HK-2 (cell line): ENCODE results near the gene CHAC2.
"Not testable (repeated sequence)": the region's sequence is repeated elsewhere in the genome, so short reads cannot be mapped to it uniquely, and the experiment has no call there.

Experiments
- DNase-seq: peaks from one replicate; pipeline ENCODE4 v3.0.0-alpha.2; 2018; ENCODE audit not compliant: unreplicated experiment

Gene CHAC2

GRCh38 chr2:53767405-53768241, at the start of gene CHAC2:
Gene CHAC2, plus strand, starts transcription at chr2:53767804. Its CDS starts 83 bp downstream, at chr2:53767887.
- DNase-seq, result peak; percentile 84

DNA sequence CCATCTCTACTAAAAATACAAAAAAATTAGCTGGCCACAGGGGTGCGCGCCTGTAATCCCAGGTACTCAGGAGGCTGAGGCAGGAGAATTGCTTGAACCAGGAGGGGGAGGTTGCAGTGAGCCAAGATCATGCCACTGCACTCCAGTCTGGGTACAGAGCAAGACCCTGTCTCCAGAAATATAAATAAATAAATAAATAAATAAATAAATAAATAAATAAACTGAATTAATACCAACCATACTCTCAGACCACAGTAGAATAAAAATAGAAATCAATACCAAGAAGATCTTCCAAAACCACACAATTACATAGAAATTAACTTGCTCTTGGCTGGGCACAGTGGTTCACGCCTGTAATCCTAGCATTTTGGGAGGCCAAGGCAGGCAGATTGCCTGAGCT, 46.7 kb upstream of the CHAC2 start:
- not testable (repeated sequence) for DNase-seq

DNA sequence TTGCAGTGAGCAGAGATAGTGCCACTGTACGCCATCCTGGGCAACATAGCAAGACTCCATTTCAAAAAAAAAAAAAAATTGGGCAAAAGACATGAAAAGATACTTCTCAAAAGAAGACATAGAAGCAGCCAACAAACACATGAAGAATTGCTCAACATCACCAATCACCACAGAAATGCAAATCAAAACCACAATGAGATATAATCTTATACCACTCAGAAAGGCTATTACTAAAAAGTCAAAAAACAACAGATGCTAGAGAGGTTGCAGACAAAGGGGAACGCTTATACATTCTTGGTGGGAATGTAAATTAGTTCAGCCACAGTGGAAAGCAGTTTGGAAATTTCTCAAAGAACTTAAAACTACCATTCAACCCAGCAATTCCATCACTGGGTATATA, 43.1 kb upstream of the CHAC2 start:
- DNase-seq, result no peak

DNA sequence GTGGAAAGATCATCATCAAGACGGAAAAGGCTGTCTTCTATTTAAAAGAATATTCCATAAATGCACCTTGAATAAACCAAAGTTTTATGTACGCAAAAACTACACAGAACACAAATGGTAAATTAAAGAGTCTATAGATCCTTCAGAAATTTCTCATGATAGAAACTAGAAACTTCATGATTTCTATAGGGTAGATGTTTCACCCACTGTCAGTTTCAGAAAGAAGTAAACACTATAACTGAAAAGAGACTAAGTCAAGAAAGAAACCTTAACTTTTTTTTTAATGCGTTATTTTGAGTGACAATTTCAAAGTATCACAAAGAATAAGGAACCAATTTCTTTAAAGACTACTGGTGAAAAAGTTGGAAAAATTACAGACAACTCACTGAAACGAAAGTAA, 41.9 kb upstream of the CHAC2 start:
- no peak for DNase-seq

GRCh38 chr2:53727921-53728320, 39.7 kb upstream of the CHAC2 start:
- no peak for DNase-seq

- no peak for DNase-seq
These were observed 38.4 kb upstream of the CHAC2 start for GRCh38 chr2:53729143-53729762.

- no peak for DNase-seq
These were observed 30.5 kb upstream of the CHAC2 start for GRCh38 chr2:53737091-53737490.

DNA sequence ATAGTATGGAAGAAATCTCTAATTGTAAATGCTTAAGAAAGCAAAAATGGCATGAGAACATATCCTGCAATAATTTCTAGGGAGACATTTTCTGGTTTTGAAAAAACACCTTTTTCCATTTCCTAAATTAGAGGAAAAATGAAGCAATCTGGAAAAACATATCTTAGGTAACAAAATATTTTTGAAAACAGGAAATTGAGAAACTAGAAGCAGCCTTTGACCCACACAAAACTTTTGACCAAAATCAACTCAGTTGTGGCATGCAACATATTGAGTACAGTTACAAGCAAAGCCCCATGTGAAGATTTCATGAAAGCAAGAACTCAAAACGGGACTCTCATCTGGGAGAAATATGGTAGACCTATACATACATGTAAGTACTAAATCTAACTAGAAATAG, 28.6 kb upstream of the CHAC2 start:
- DNase-seq, result no peak

GRCh38 chr2:53740170-53740569, 27.4 kb upstream of the CHAC2 start:
- no peak for DNase-seq

DNA sequence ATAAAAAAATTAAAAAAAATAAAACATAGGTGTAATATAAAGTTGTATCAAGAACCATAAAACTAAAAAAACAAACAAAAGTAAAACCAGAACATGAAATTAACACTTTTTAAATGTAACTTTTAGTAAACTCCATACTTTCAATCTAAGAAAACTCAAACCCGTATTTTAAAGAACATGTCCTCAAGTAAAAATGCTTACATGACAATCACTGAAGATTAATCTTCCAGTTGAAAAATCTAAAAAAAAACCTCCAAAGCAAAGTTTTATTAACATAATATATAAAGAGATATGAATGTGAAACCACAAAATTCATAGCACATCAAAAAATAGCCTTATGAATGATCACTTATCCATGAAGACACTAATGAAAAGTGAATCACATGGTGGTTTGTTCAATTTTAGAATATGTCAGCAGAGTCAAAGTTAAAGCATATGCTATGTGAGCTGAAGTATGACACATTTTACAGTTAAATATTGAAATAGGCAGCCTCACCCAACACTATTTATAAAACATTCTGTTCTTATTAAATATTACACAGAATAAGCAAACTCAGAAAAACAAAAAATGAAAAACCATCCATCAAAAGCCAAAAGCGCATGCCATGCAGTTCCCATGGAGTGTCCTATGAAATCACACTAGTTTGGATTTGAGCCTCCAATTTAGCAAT, 23.1 kb upstream of the CHAC2 start:
- no peak for DNase-seq

DNA sequence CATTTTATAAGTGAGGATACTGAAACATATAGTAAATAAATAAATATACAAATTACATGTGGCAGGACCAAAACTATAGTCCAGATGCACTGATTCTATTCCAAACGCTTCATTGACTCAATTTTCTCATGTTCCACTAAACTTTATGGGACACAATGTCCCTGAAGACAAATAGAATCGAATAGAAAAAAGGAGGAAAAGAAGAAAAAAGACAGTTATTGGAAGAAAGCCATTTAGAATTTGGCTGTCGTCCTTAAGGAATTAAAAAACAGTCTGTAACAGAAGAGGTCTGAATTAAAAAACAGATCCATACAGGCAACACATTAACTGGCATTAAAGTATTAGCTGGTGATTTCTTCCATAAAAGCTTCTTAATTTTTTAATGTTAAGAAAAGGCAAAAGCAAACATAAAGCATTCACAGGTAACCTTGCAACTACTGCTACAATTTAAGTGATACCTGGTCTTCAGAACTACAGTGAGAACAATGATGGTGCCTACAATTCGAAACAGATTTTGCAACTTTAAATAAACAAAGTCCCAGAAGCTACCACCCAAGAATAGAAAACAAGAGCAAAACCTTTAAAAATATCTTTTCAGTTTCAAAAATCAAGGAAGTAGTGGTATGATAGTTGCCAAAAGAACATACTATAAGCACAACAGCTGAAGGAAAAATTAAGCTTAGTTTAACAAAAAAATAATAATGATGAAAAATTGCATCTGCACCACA, 17.4 kb upstream of the CHAC2 start:
- no peak for DNase-seq

- no peak for DNase-seq
These were observed 15.9 kb upstream of the CHAC2 start for GRCh38 chr2:53751728-53752127.

GRCh38 chr2:53752385-53752784, 15.2 kb upstream of the CHAC2 start:
- no peak for DNase-seq

DNA sequence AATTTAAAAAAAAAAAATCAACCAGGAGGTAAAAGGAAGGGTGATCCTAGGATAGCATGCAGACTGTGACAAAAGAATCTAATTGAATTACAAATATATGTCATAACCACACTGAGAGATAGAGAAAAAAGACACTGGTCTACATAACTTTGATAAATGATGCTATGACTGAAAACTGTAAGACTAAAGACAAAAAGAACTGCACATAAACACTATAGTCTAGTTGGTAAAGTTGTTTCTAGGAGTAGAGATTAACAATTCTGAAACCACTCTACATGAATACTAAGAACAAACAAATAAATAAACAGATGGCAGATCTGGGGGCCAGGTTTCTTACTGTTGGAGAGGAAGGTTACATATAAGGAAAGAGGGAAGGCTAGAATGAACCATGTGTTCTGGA, 14.6 kb upstream of the CHAC2 start:
- DNase-seq, result no peak

DNA sequence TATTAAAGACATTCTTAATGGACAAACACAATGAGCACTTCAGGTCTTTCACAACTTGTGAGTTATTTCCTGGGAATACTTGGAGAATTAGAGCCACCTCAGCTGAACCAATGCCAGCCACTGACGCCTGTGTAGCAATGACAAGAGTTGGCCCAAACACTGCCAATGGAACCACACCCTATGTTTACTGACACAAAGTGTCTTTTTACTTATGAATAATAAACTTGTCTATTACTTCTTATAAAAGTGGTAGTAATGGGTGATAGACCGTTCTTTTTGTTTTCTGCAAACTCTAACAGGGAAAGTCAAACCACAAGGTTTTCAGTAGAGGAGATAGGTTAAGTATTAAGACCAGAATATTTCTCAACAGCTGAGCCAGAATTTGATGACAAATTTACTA, 12.5 kb upstream of the CHAC2 start:
- no peak for DNase-seq

- DNase-seq, result no peak
These were observed 11.0 kb upstream of the CHAC2 start for GRCh38 chr2:53756644-53757043.

- not testable (repeated sequence) for DNase-seq
These were observed 10.4 kb upstream of the CHAC2 start for GRCh38 chr2:53757206-53757605.

DNA sequence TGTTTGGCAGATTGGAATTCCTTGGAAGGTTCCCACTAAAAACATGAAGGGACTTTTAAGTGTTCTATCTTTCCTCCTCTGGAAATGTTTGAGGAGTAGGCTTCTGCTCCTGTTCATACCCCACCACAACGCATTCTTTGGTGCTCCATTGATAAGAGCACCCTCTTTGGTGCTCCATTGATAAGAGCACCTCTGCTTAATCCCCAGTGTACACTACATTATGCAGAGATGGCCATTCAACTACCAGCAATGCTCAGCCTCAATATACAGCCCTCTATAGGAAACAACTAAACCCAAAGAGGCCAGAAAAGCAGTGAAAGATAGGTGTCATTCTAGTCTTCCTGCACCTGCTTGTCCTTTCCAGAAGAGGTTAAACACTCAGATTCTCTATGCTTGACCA, 1.8 kb upstream of the CHAC2 start:
- no peak for DNase-seq

DNA sequence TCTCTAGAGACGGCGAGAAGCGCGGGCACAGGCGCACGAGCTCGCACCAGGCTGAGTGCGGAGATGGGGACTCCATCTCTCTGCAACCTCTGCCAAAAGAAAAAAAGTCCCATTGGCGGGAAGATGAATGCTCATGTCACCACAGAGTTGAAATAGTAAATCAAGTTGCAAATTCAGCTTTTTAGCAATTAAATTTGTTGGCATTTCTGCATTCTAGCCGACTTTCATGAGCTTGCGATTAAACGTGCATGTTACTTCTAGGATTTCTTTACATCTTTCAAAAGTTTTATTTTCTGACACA, 588 bp downstream of the CHAC2 start:
- DNase-seq, result no peak

- no peak for DNase-seq
These were observed 1.8 kb downstream of the CHAC2 start for GRCh38 chr2:53769318-53769945.

- DNase-seq, result no peak
These were observed 2.7 kb downstream of the CHAC2 start for GRCh38 chr2:53770264-53770663.

DNA sequence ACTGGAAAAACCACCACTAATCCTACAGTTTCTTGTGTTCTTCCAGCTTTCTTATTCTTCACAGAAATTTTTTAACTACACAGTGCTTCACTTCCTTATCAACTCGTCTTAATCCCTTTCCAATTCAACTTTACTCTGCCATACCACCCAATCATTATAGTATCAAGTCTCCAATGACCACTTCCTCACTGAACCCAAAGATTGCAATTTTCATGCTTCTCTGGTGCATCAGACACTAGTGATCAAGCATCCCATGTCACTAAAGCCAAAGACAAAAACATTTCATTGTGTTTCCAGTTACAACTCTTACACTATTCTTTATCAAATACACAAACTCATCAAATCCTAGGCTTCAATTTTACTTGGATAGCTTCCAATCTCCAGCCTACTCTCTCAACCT, 9.5 kb downstream of the CHAC2 start:
- no peak for DNase-seq
